IMR-90 (cell line): Measurements from ENCODE around the gene GABBR1. TPM values are rescaled to one million over a fixed set of nuclear protein-coding genes. Genes with fewer than 3 reads are reported as not detected.

Experiments used
- ATAC-seq: fragments of 200-7000 bp; cut with Tn5 transposase; 2 replicates; pipeline ENCODE4 v1.9.1; 2020; ENCODE audit warnings: low read depth, mild to moderate bottlenecking, moderate library complexity
- BruUV-seq: library from RNA; stranded (reverse); fragments of 400-500 nt; replicated peaks from 2 replicates; lab custom pipeline; 2021; lab: Mats Ljungman, UMichigan
- CTCF ChIA-PET: fragments of 300-600 bp; formaldehyde crosslinking; extraction: SDS; loops from one replicate; lab custom pipeline; 2021; ENCODE audit warnings: antibody characterized with exemption; lab: Yijun Ruan, JAX
- POLR2A ChIA-PET: fragments of 300-600 bp; sonication (Branson Sonifier 250); formaldehyde crosslinking; loops from one replicate; lab custom pipeline; 2022; ENCODE audit warnings: antibody characterized with exemption; ENCODE audit not compliant: unreplicated experiment; lab: Charles Lee
- DNase-seq: peaks from one replicate; pipeline ENCODE4 v3.0.0; 2013
- H2AFZ ChIP-seq: replicated peaks from 2 replicates; pipeline ENCODE3; 2013; ENCODE audit warnings: low read length, mild to moderate bottlenecking; ENCODE audit not compliant: poor library complexity
- H2AK5ac ChIP-seq: 2 replicates; pipeline ENCODE4 v1.6.1; 2013; ENCODE audit warnings: low read depth, low read length, inconsistent platforms
- H2AK9ac ChIP-seq: replicated peaks from 2 replicates; pipeline ENCODE3; 2013; ENCODE audit warnings: mild to moderate bottlenecking, low read depth, low read length, moderate library complexity; ENCODE audit not compliant: poor library complexity
- H2BK120ac ChIP-seq: 2 replicates; pipeline ENCODE4 v1.6.1; 2013; ENCODE audit warnings: low read depth, low read length, inconsistent platforms
- H2BK15ac ChIP-seq: 3 replicates; pipeline ENCODE4 v1.6.1; 2013; ENCODE audit warnings: low read depth, low read length, inconsistent platforms
- H2BK20ac ChIP-seq: 2 replicates; pipeline ENCODE4 v1.6.1; 2013; ENCODE audit warnings: low read depth, mild to moderate bottlenecking, inconsistent platforms, low read length, moderate library complexity
- H2BK5ac ChIP-seq: 2 replicates; pipeline ENCODE4 v1.6.1; 2013; ENCODE audit warnings: mild to moderate bottlenecking, low read depth, low read length, inconsistent platforms; ENCODE audit not compliant: poor library complexity, severe bottlenecking
- H3K14ac ChIP-seq: replicated peaks from 2 replicates; pipeline ENCODE4 v1.6.1; 2013; ENCODE audit warnings: low read depth, low read length, inconsistent platforms
- H3K18ac ChIP-seq: 2 replicates; pipeline ENCODE4 v1.6.1; 2013; ENCODE audit warnings: low read depth, low read length, control low read depth
- H3K23ac ChIP-seq: 2 replicates; pipeline ENCODE4 v1.6.1; 2013; ENCODE audit warnings: low read depth, low read length, inconsistent platforms
- H3K27ac ChIP-seq: 2 replicates; pipeline ENCODE4 v1.5.1; 2013; ENCODE audit warnings: mild to moderate bottlenecking, control low read depth, low read length; ENCODE audit not compliant: insufficient read depth
- H3K27me3 ChIP-seq: 2 replicates; pipeline ENCODE4 v1.6.1; 2013; ENCODE audit warnings: low read length; ENCODE audit not compliant: control insufficient read depth, insufficient read depth
- H3K36me3 ChIP-seq: 2 replicates; pipeline ENCODE4 v1.6.1; 2013; ENCODE audit warnings: low read length, mixed read lengths; ENCODE audit not compliant: control insufficient read depth, insufficient read depth
- H3K4ac ChIP-seq: 2 replicates; pipeline ENCODE4 v1.6.1; 2013; ENCODE audit warnings: low read depth, low read length, inconsistent platforms
- H3K4me1 ChIP-seq: 2 replicates; pipeline ENCODE4 v1.6.1; 2013; ENCODE audit warnings: low read length, mixed read lengths; ENCODE audit not compliant: control insufficient read depth, insufficient read depth
- H3K4me2 ChIP-seq: 2 replicates; pipeline ENCODE4 v1.6.1; 2013; ENCODE audit warnings: low read depth, mild to moderate bottlenecking, control low read depth, low read length, moderate library complexity
- H3K4me3 ChIP-seq: 2 replicates; pipeline ENCODE4 v1.5.1; 2013; ENCODE audit warnings: low read depth, mild to moderate bottlenecking, control low read depth, low read length, moderate library complexity; ENCODE audit not compliant: insufficient read depth
- H3K56ac ChIP-seq: 2 replicates; pipeline ENCODE4 v1.6.1; 2013; ENCODE audit warnings: low read length, inconsistent platforms; ENCODE audit not compliant: insufficient read depth; ENCODE audit errors: extremely low read depth
- H3K79me1 ChIP-seq, 2 experiments: 2 replicates each; pipeline ENCODE4 v1.6.1; 2013; ENCODE audit warnings: low read length in 2 of 2, inconsistent platforms in 1 of 2, low read depth in 1 of 2
- H3K9ac ChIP-seq: 2 replicates; pipeline ENCODE4 v1.6.1; 2013; ENCODE audit warnings: low read depth, low read length, control low read depth
- H3K9me1 ChIP-seq: 2 replicates; pipeline ENCODE4 v1.6.1; 2013; ENCODE audit warnings: low read length, inconsistent platforms; ENCODE audit not compliant: insufficient read depth
- H3K9me3 ChIP-seq: 2 replicates; pipeline ENCODE4 v1.6.1; 2013; ENCODE audit warnings: low read length; ENCODE audit not compliant: control insufficient read depth, insufficient read depth
- H4K20me1 ChIP-seq: 2 replicates; pipeline ENCODE4 v1.6.1; 2013; ENCODE audit warnings: low read length, inconsistent platforms; ENCODE audit not compliant: insufficient read depth
- H4K5ac ChIP-seq: 2 replicates; pipeline ENCODE4 v1.6.1; 2013; ENCODE audit warnings: mild to moderate bottlenecking, low read depth, low read length, control low read depth
- H4K8ac ChIP-seq, 2 experiments: 2 replicates each; pipeline ENCODE4 v1.6.1; 2013; ENCODE audit warnings: low read depth in 2 of 2, low read length in 2 of 2, control low read depth in 1 of 2, inconsistent platforms in 1 of 2
- H4K91ac ChIP-seq: 2 replicates; pipeline ENCODE4 v1.6.1; 2013; ENCODE audit warnings: low read depth, low read length, inconsistent platforms; ENCODE audit not compliant: insufficient read depth
- BHLHE40 ChIP-seq: fragments of 150-350 bp; IDR thresholded peaks from 2 replicates; pipeline ENCODE4 v1.6.1; 2016; ENCODE audit warnings: mild to moderate bottlenecking, low read depth, low read length
- WGBS, 2 experiments: methylation state at CpG; one replicate each; pipeline versions ENCODE4 v1.1.5 to v1.1.7; 2013; ENCODE audit warnings: missing lambda C conversion rate in 2 of 2; ENCODE audit not compliant: insufficient read length in 1 of 2; ENCODE audit errors: extremely low coverage in 2 of 2; 5-methylcytosine and 5-hydroxymethylcytosine counted together
- dilution Hi-C: fragments of 300-500 bp; cut with HindIII; formaldehyde crosslinking; loops from one replicate; pipeline ENCODE4 v1.14.3; 2018; ENCODE audit warnings: low sequenced_read_pairs; ENCODE audit not compliant: unreplicated experiment
- in situ Hi-C: fragments of 300-500 bp; cut with MboI; formaldehyde crosslinking; loops from 3 replicates; pipeline ENCODE4 v1.14.3; 2019; ENCODE audit warnings: low sequenced_read_pairs, inconsistent platforms, mixed read lengths
- intact Hi-C: fragments of 100-400 bp; cut with micrococcal nuclease; formaldehyde crosslinking; loops from 2 replicates; pipeline ENCODE4 v1.10.0; 2022
- polyA plus RNA-seq, 3 experiments: library from polyadenylated mRNA; depleted of rRNA; stranded (reverse); fragments of >200 nt; gene quantifications; 2 replicates each; pipeline ENCODE4 v1.2.3, GENCODE V29; 2012; ENCODE audit warnings: low replicate concordance in 1 of 3
- total RNA-seq: library from RNA; depleted of rRNA; stranded (reverse); fragments of >200 nt; gene quantifications from 2 replicates; pipeline ENCODE4 v1.2.3, GENCODE V29; 2012

The GABBR1 gene
- total and polyA plus RNA-seq, 2 of the 4 experiments (the other 2 are of a cell fraction), result 5.9 to 31.5 TPM

DNA sequence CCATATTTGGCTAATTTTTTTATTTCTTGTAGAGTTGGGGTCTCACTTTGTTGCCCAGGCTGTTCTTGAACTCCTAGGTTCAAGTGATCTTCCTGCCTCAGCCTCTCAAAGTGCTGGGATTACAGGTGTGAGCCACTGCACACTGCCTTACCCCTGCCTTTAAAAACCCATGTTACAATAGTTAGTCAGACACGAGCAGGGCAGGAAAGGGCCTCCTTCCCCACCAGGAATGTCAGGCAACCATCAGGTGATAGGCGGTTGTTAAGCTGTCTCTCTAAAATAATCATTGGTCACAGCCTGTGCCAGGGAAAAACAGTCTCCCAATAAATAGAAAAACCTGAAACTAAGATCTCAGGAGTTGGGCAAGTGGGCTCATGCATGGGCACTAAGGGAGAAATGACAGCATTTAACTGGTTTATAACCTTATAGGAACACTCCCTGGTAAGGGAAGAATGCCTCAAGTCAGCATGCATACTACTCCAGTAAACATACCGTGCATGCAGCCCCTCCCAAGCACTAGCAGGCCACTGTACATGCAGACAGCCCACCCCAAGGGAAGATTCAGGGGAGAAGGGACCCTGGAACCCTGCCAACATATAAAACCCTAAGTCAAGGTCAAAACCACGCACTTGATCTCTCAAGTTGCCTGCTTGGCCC is 39.7 kb downstream of the GABBR1 start:
- no peaks in the 10 kb centered on the region for H3K36me3 ChIP-seq
- no peaks in the 10 kb centered on the region for H3K9me3 ChIP-seq
- H2BK15ac ChIP-seq, result no peak overlapping the region
- intact Hi-C loops, result no loop called here
- no peak overlapping the region for H3K4ac ChIP-seq
- H3K14ac ChIP-seq, result no peak overlapping the region
- in situ Hi-C loops, result loop anchor here (10.0 kb wide), 1 partner anchor 909 kb away; no protein-coding TSS in a partner anchor
- ChIA-PET POLR2A (no interaction called here), CTCF (no interaction called here)
- H2BK120ac ChIP-seq, result no peak overlapping the region
- H2BK5ac ChIP-seq, result no peak overlapping the region
- no peaks in the 10 kb centered on the region for H4K20me1 ChIP-seq
- H3K9me1 ChIP-seq, result no peaks in the 10 kb centered on the region
- H3K27ac ChIP-seq, result no peak overlapping the region
- H3K79me1 ChIP-seq, result no peaks in the 10 kb centered on the region
- H3K27me3 ChIP-seq, result no peaks in the 10 kb centered on the region
- no peak overlapping the region for H4K5ac ChIP-seq
- H4K91ac ChIP-seq, result no peak overlapping the region
- no peak for ATAC-seq
- BruUV-seq, result no TSS peak
- H3K4me1 ChIP-seq, result no peaks in the 10 kb centered on the region
- no peak overlapping the region for H3K4me2 ChIP-seq
- no peak overlapping the region for H2AK5ac ChIP-seq
- TF ChIP-seq BHLHE40, result no peak
- no peak overlapping the region for H2AK9ac ChIP-seq
- no peak overlapping the region for H2AFZ ChIP-seq
- no CpG with 5 or more reads among the region's 4 CpGs for WGBS, 2 experiments
- H2BK20ac ChIP-seq, result no peak overlapping the region
- no peak overlapping the region for H3K9ac ChIP-seq
- no peak overlapping the region for H3K23ac ChIP-seq
- dilution Hi-C loops, result no loop called here
- H3K56ac ChIP-seq, result no peak overlapping the region
- no peak overlapping the region for H3K18ac ChIP-seq
- no peak for DNase-seq
- no peak overlapping the region for H3K4me3 ChIP-seq
- no peak overlapping the region for H4K8ac ChIP-seq
